Breast epithelium (tissue), 4 donors: ENCODE measurements around the gene CD83. TPM values are rescaled to one million over a fixed set of nuclear protein-coding genes. Genes with fewer than 3 reads are reported as not detected.

Experiments used
- DNase-seq, 2 donors: peaks; one replicate each; pipeline ENCODE4 v3.0.0-alpha.2; 2019; ENCODE audit warnings: low spot score in 2 of 2
- H3K27ac ChIP-seq, 2 donors: fragments of 200-600 bp; sonication (generic) in 1 of 2; one replicate each; pipeline ENCODE4 v1.5.1; 2016 to 2019; ENCODE audit warnings: mild to moderate bottlenecking in 1 of 2
- H3K27me3 ChIP-seq, 2 donors: fragments of 200-600 bp; sonication (generic) in 1 of 2; one replicate each; pipeline versions ENCODE4 v1.5.1 to v1.6.0; 2017 to 2019; ENCODE audit warnings: control low read depth in 1 of 2, mild to moderate bottlenecking in 1 of 2
- H3K36me3 ChIP-seq: fragments of 200-600 bp; one replicate; pipeline ENCODE4 v1.5.1; 2019
- H3K4me1 ChIP-seq, 2 donors: fragments of 200-600 bp; sonication (generic); one replicate each; pipeline ENCODE4 v1.5.1; 2016 to 2019; ENCODE audit warnings: control low read depth in 1 of 2
- H3K4me3 ChIP-seq, 3 donors: fragments of 200-600 bp; sonication (generic); 1 replicate in 2 of 3; 2 replicates in 1 of 3; pipeline ENCODE4 v1.5.1; 2016 to 2019; ENCODE audit warnings: mild to moderate bottlenecking in 3 of 3, moderate library complexity in 2 of 3
- H3K9me3 ChIP-seq, 2 donors: fragments of 200-600 bp; sonication (generic) in 1 of 2; one replicate each; pipeline ENCODE4 v1.5.1; 2016 to 2019; ENCODE audit warnings: control low read depth in 1 of 2
- POLR2A ChIP-seq: fragments of 450-650 bp; IDR thresholded peaks from one replicate; pipeline ENCODE4 v1.6.1; 2016; ENCODE audit warnings: antibody characterized with exemption, mild to moderate bottlenecking, moderate library complexity
- POLR2AphosphoS5 ChIP-seq, 3 donors: sonication (generic); formaldehyde crosslinking; IDR thresholded peaks; one replicate each; pipeline ENCODE4 v1.6.1; 2017; ENCODE audit warnings: antibody characterized with exemption in 3 of 3
- intact Hi-C: fragments of 100-400 bp; cut with DNase I; formaldehyde crosslinking; loops from one replicate; pipeline ENCODE4 v1.15.1; 2023; ENCODE audit warnings: low total_unique reads
- total RNA-seq, 3 donors: library from RNA; depleted of rRNA; stranded (reverse); fragments of >200 nt; gene quantifications; one replicate each; pipeline ENCODE4 v1.1.0, GENCODE V29; 2016
- TF ChIP-seq, protein P1 (sequence below), 3 donors: fragments of 450-650 bp; IDR thresholded peaks; one replicate each; pipeline ENCODE4 v1.5.1; 2016 to 2017; ENCODE audit warnings: antibody characterized with exemption in 3 of 3, mild to moderate bottlenecking in 3 of 3, moderate library complexity in 3 of 3

CD83 gene
- total RNA-seq, 3 donors from 2014 or later, result 2.9 to 18.4 (median 4.0) TPM

DNA sequence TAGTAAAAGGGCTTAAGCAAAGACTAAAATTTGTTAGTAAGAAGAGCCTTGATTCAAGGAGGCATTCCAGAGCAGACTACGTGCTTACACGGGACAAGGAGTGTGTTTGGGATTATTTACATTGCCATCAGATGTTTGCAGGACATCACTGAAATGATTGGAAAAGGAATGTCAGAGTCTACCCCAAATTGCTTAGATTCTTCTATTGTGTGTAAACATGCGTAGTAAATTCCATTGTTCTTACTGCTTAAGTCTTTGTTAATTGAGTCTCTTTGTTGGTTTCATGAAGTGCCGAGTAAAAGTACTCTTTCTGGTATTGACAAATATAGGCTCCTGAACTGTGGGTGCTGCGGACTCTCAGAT, 60.5 kb downstream of the CD83 start:
- no peaks in the 10 kb centered on the region for H3K9me3 ChIP-seq
- DNase-seq, result no peak
- no peaks in the 10 kb centered on the region for H3K36me3 ChIP-seq
- TF ChIP-seq POLR2A (no peak), POLR2AphosphoS5 (IDR thresholded peaks at IDR 0.05) (no peak)
- TF ChIP-seq, protein P1, sequence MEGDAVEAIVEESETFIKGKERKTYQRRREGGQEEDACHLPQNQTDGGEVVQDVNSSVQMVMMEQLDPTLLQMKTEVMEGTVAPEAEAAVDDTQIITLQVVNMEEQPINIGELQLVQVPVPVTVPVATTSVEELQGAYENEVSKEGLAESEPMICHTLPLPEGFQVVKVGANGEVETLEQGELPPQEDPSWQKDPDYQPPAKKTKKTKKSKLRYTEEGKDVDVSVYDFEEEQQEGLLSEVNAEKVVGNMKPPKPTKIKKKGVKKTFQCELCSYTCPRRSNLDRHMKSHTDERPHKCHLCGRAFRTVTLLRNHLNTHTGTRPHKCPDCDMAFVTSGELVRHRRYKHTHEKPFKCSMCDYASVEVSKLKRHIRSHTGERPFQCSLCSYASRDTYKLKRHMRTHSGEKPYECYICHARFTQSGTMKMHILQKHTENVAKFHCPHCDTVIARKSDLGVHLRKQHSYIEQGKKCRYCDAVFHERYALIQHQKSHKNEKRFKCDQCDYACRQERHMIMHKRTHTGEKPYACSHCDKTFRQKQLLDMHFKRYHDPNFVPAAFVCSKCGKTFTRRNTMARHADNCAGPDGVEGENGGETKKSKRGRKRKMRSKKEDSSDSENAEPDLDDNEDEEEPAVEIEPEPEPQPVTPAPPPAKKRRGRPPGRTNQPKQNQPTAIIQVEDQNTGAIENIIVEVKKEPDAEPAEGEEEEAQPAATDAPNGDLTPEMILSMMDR (IDR thresholded peaks at IDR 0.05), result no peak
- no peak overlapping the region for H3K27ac ChIP-seq
- no peak overlapping the region for H3K4me3 ChIP-seq
- H3K4me1 ChIP-seq, result no peaks in the 10 kb centered on the region
- intact Hi-C loops, result no loop called here
- no peaks in the 10 kb centered on the region for H3K27me3 ChIP-seq

DNA sequence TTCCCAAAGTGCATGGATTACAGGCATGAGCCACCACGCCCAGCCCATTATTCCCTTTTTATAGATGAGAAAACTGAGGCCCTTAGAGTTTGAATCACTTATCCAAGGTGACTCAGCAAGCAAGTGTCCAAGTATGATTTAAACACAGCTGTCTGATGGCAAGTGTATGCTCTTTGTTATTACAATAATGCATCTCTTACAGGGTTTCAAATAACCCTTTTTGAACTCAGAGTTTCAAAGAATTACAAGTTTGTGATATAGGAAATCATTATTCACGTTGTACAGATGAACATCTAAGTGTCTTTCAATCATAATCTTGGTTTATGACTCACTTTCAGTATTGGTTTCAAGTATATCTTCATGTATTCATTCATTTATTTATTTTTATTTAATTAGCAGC, 63.0 kb downstream of the CD83 start:
- no peak for DNase-seq
- H3K36me3 ChIP-seq, result no peaks in the 10 kb centered on the region
- no peaks in the 10 kb centered on the region for H3K27me3 ChIP-seq
- H3K4me1 ChIP-seq, result no peaks in the 10 kb centered on the region
- no peaks in the 10 kb centered on the region for H3K9me3 ChIP-seq
- H3K4me3 ChIP-seq, result no peak overlapping the region
- TF ChIP-seq, protein P1 (IDR thresholded peaks at IDR 0.05), result no peak
- no peak for TF ChIP-seq POLR2A
- no peak for TF ChIP-seq POLR2AphosphoS5 (IDR thresholded peaks at IDR 0.05)
- intact Hi-C loops, result no loop called here
- no peak overlapping the region for H3K27ac ChIP-seq

DNA sequence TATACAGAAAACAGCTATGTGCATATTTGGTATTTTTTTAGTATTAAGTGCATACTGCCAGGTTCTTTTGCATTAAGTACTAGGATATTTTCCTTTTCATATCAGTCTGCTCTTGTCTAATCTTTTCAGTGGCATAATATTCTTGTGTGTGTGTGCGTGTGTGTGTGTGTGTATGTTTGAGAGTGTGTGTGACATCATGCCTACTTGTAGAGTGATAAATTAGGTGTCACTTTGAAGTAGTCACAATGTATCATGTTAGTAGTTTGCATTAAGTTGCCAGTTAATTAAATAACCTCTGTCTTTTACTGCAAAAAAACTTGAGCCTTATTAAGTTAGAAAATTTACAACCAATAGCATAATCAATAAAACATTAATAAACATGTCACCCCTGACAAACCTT, 65.3 kb downstream of the CD83 start:
- intact Hi-C loops, result no loop called here

More for the DNA sequence above, 65.3 kb downstream of the CD83 start:
- no peaks in the 10 kb centered on the region for H3K27me3 ChIP-seq
- no peaks in the 10 kb centered on the region for H3K4me1 ChIP-seq
- H3K36me3 ChIP-seq, result no peaks in the 10 kb centered on the region
- no peaks in the 10 kb centered on the region for H3K9me3 ChIP-seq
- TF ChIP-seq, protein P1 (IDR thresholded peaks at IDR 0.05), result no peak
- no peak for TF ChIP-seq POLR2A
- TF ChIP-seq POLR2AphosphoS5 (IDR thresholded peaks at IDR 0.05), result no peak
- H3K4me3 ChIP-seq, result no peak overlapping the region
- no peak overlapping the region for H3K27ac ChIP-seq
- no peak for DNase-seq

Other genes starting within 250 kb of the CD83 start
- 1 to 10 TPM in 1 of 3 donors, under 1 TPM in 2; 0.66 to 1.5 (median 0.80) TPM for gene RNF182, start 192.8 kb upstream of the CD83 start, total RNA-seq